ENCODE measurements around the gene GRID2. TPM values are rescaled to one million over a fixed set of nuclear protein-coding genes. Genes with fewer than 3 reads are reported as not detected.

GRID2 gene
- total RNA-seq, 1 experiment from 2014 or later: not detected

DNA sequence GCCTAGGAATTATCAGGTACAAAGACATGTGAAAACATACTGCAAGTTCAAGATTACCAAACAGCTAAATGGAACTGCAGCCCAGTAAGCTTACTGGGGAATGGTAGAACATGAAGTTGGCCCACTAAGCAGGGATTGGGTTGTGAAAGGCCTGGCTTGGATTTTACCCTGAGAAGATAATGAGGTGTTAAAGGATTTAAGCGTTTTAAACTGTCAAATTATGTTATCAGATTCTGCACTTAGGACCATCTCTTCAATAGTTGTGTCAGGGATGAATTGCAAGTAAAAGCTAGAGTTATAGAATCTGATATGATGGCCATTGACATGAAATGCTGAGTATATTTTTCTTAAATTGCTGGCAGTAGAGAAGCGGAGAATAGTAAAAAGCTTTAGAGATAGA lies 225.7 kb downstream of the GRID2 start:
- H3K36me3 ChIP-seq (ENCODE audit: control insufficient read depth, insufficient read depth, low read length): no peaks in the 10 kb centered on the region
- no peak for DNase-seq
- no peaks in the 10 kb centered on the region for H3K9me3 ChIP-seq
- Mint-ChIP-seq H3K4me3 (ENCODE audit: unreplicated experiment) (no peak overlapping the region), H3K4me1 (ENCODE audit: low read depth, unreplicated experiment) (no peaks in the 10 kb centered on the region), H3K27ac (ENCODE audit: unreplicated experiment) (no peak overlapping the region), H3K9me3 (ENCODE audit: unreplicated experiment) (no peaks in the 10 kb centered on the region), H3K27me3 (ENCODE audit: insufficient read depth, unreplicated experiment) (peaks cover 2% of the 10 kb centered on the region), H3K36me3 (ENCODE audit: insufficient read depth, unreplicated experiment) (no peaks in the 10 kb centered on the region)
- POLR2A ChIA-PET: no interaction called here
- CTCF ChIA-PET: no interaction called here
- TF ChIP-seq, protein P1, sequence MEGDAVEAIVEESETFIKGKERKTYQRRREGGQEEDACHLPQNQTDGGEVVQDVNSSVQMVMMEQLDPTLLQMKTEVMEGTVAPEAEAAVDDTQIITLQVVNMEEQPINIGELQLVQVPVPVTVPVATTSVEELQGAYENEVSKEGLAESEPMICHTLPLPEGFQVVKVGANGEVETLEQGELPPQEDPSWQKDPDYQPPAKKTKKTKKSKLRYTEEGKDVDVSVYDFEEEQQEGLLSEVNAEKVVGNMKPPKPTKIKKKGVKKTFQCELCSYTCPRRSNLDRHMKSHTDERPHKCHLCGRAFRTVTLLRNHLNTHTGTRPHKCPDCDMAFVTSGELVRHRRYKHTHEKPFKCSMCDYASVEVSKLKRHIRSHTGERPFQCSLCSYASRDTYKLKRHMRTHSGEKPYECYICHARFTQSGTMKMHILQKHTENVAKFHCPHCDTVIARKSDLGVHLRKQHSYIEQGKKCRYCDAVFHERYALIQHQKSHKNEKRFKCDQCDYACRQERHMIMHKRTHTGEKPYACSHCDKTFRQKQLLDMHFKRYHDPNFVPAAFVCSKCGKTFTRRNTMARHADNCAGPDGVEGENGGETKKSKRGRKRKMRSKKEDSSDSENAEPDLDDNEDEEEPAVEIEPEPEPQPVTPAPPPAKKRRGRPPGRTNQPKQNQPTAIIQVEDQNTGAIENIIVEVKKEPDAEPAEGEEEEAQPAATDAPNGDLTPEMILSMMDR (IDR thresholded peaks at IDR 0.05; ENCODE audit: insufficient read depth in 1 of 2, low read depth in 1 of 2, low read length in 1 of 2, severe bottlenecking in 1 of 2, unreplicated experiment in 1 of 2): no peak
- no peaks in the 10 kb centered on the region for H3K27me3 ChIP-seq (replicated peaks; ENCODE audit: control insufficient read depth, insufficient read depth, low read length)
- intact Hi-C loops (cut with micrococcal nuclease; ENCODE audit: unreplicated experiment): no loop called here
- no TSS peak for BruUV-seq (replicated peaks)
- no peaks in the 10 kb centered on the region for H3K4me1 ChIP-seq
- no peak overlapping the region for H3K4me3 ChIP-seq (ENCODE audit: low read depth, low read length)

DNA sequence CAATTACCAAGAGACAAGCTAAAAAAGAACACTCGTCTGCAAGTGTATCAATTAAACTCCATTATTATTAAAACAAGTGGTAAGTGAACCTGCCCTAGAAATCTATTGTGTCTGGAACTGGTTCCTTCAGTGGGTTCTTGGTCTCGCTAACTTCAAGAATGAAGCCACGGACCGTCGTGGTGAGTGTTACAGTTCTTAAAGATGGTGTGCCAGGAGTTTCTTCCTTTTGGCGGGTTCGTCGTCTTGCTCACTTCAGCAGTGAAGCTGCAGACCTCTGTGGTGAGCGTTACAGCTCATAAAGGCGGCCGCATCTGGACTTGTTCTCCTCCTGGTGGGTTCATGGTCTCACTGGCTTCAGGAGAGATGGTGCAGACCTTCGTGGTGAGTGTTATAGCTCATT lies 231.8 kb downstream of the GRID2 start:
- ChIA-PET CTCF (no interaction called here), POLR2A (no interaction called here)
- H3K9me3 ChIP-seq: no peaks in the 10 kb centered on the region
- no TSS peak for BruUV-seq (replicated peaks)
- intact Hi-C loops (cut with micrococcal nuclease; ENCODE audit: unreplicated experiment): no loop called here
- H3K4me1 ChIP-seq: no peaks in the 10 kb centered on the region
- Mint-ChIP-seq H3K4me1 (ENCODE audit: low read depth, unreplicated experiment) (no peaks in the 10 kb centered on the region), H3K4me3 (ENCODE audit: unreplicated experiment) (no peak overlapping the region), H3K36me3 (ENCODE audit: insufficient read depth, unreplicated experiment) (no peaks in the 10 kb centered on the region), H3K27ac (ENCODE audit: unreplicated experiment) (no peak overlapping the region), H3K9me3 (ENCODE audit: unreplicated experiment) (no peaks in the 10 kb centered on the region), H3K27me3 (ENCODE audit: insufficient read depth, unreplicated experiment) (no peaks in the 10 kb centered on the region)
- no peaks in the 10 kb centered on the region for H3K36me3 ChIP-seq (ENCODE audit: control insufficient read depth, insufficient read depth, low read length)
- no peak for DNase-seq
- H3K27me3 ChIP-seq (replicated peaks; ENCODE audit: control insufficient read depth, insufficient read depth, low read length): no peaks in the 10 kb centered on the region
- TF ChIP-seq, protein P1 (IDR thresholded peaks at IDR 0.05; ENCODE audit: insufficient read depth in 1 of 2, low read depth in 1 of 2, low read length in 1 of 2, severe bottlenecking in 1 of 2, unreplicated experiment in 1 of 2): no peak
- H3K4me3 ChIP-seq (ENCODE audit: low read depth, low read length): no peak overlapping the region

DNA sequence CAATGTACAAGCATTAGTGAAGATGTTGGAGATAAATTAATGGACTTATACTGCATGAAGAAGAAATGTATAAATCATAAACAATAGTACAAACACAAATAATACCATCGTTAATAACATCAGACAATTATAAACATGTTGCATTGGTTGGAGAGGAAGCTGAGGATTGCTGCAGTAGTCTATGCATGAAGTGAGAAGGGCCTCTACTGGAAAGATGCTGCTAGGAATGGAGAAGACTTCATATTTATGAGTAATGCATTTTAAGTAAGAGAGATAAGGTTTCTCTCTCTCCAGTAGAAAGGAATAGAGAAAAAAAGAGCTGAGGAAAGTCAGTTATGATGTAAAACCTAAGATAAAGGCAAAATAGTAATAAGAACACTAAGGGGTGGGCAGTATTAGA lies 247.8 kb downstream of the GRID2 start:
- H3K36me3 ChIP-seq (ENCODE audit: control insufficient read depth, insufficient read depth, low read length): no peaks in the 10 kb centered on the region
- H3K4me1 ChIP-seq: no peaks in the 10 kb centered on the region
- H3K27me3 Mint-ChIP-seq (ENCODE audit: insufficient read depth, unreplicated experiment): no peaks in the 10 kb centered on the region
- no peaks in the 10 kb centered on the region for H3K9me3 ChIP-seq
- ChIA-PET POLR2A (no interaction called here), CTCF (no interaction called here)
- H3K4me3 ChIP-seq (ENCODE audit: low read depth, low read length): no peak overlapping the region
- no TSS peak for BruUV-seq (replicated peaks)
- H3K9me3 Mint-ChIP-seq (ENCODE audit: unreplicated experiment): no peaks in the 10 kb centered on the region
- H3K27ac Mint-ChIP-seq (ENCODE audit: unreplicated experiment): no peak overlapping the region
- H3K4me1 Mint-ChIP-seq (ENCODE audit: low read depth, unreplicated experiment): no peaks in the 10 kb centered on the region
- TF ChIP-seq, protein P1 (IDR thresholded peaks at IDR 0.05; ENCODE audit: insufficient read depth in 1 of 2, low read depth in 1 of 2, low read length in 1 of 2, severe bottlenecking in 1 of 2, unreplicated experiment in 1 of 2): no peak
- no peak for DNase-seq
- no peaks in the 10 kb centered on the region for H3K36me3 Mint-ChIP-seq (ENCODE audit: insufficient read depth, unreplicated experiment)
- H3K4me3 Mint-ChIP-seq (ENCODE audit: unreplicated experiment): no peak overlapping the region
- H3K27me3 ChIP-seq (replicated peaks; ENCODE audit: control insufficient read depth, insufficient read depth, low read length): no peaks in the 10 kb centered on the region
- intact Hi-C loops (cut with micrococcal nuclease; ENCODE audit: unreplicated experiment): no loop called here
